GM23248 (cell line): ENCODE results near the gene ZNF385B.

ENCODE experiments used
- EZH2 ChIP-seq: fragments of 200-600 bp; sonication (generic); IDR thresholded peaks from 2 replicates; pipeline ENCODE4 v1.6.1; 2018; ENCODE audit warnings: antibody characterized with exemption, mild to moderate bottlenecking; ENCODE audit not compliant: insufficient read depth, poor library complexity, severe bottlenecking
- EZH2phosphoT487 ChIP-seq: fragments of 200-600 bp; sonication (generic); IDR thresholded peaks from 2 replicates; pipeline ENCODE4 v1.6.1; 2018; ENCODE audit warnings: antibody characterized with exemption, moderate library complexity, mild to moderate bottlenecking, low read depth; ENCODE audit not compliant: insufficient read depth

DNA sequence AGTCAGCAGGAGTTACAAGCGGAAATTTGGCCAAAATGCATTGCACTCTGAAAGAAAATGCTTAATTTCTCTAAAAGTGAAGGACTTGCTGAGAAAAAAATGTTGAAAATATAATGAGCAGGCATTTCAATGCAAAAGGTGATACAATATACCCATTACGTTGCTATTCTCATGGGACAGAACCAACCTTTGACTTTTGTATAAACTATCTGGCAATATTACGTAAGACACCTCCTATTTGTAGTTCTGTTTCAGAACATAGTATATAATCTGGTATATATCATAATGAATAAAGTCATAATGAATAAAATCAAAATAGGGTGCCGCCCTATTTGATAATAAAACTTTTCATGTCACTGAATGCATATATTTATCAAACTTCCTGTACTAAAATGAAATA lies 310.6 kb downstream of the ZNF385B start:
- TF ChIP-seq EZH2phosphoT487 (no peak), EZH2 (no peak)
